Hematopoietic multipotent progenitor cell (in vitro differentiated cells): Measurements from ENCODE around the gene EAF1. TPM values are rescaled to one million over a fixed set of nuclear protein-coding genes. Genes with fewer than 3 reads are reported as not detected.
"Not testable (repeated sequence)": the region's sequence is repeated elsewhere in the genome, so short reads cannot be mapped to it uniquely, and the experiment has no call there.

Experiments used
- DNase-seq, 3 donors: peaks; one replicate each; pipeline ENCODE4 v3.0.0-alpha.2; 2011 to 2015; ENCODE audit warnings: low read depth in 2 of 3, low spot score in 2 of 3
- total RNA-seq: library from RNA; depleted of rRNA; stranded (reverse); fragments of >200 nt; gene quantifications from one replicate; pipeline ENCODE4 v1.2.3, GENCODE V29; 2012

EAF1 gene
- 27.5 TPM for total RNA-seq

DNA sequence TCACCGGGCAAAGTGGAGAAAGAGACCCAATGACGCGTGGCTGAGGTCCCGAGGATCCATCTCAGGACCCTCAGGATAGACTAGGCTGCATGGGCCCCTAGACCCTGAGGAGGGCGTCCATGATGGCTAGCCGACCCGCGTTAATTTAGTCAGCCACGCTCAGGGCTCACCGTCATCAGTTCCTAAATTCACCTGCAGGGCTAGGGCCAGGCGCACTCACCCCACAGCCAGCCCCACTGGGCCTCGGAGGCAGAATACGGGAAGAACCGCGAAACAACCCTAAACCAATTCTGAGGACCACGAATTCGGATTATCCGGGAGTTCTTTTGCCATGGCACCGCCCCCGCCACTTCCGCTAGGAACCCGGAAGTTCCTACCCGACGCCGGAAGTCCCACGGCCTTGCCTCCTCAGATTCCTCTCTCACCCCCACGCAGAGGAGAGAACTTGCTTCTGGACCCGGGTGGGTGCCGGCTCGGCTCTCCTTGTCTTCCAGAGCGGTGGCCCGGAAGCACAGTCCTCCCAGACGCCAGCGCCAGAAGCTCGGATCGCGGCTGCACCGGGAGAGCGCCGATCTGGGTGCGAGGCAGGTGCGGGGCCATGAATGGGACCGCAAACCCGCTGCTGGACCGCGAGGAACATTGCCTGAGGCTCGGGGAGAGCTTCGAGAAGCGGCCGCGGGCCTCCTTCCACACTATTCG lies at the start of gene EAF1, which contains the start of gene METTL6:
TSS of gene EAF1 (plus strand) at position 417 of the 699 bp plus-strand sequence. CDS start at position 599, 182 bp downstream.
TSS of gene METTL6 (minus strand) at position 363 of the 699 bp plus-strand sequence. CDS start 1,033 bp downstream, outside the sequence.
- DNase-seq = peak; percentile 61 to 86 (median 85)

DNA sequence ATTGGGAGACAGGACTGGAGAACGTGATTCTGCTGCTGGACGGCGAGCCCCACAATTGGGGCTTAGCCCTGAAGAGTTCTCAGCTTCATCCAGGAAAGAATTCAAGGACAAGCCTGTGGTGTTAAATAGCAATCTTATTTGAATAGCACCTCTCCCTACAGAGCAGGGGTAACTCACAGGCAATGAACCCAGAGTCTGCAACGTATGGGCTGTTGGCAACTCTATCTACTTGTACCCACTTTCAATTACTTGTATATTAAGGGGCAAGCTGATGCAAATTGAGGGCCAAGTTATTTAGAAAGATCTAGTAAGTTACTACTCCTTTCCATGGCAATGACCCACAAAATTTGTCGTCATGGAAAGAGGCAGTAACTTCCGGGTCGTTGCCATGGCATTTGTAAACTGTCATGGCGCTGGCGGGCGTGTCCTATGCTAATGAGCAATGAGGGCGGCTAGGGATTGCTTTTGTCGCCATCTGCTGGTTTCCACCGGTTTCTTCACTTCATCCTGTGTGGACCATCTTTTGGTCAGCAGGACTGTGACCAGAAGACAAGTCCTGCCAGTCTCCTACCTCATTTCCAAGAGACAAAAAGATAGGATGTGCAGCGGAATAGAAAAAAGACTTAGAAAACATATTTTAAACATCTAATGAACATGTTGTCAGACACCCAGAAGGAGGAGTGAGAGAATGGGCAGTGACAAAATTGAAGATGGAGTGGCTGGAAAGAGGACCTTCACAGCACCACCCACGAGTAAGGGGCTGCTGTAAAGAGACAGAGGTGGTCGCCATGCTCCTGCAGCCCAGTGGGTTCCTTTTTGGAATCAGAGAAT lies 49.2 kb upstream of the EAF1 start:
- DNase-seq = peak; percentile 82 to 98 (median 94)

DNA sequence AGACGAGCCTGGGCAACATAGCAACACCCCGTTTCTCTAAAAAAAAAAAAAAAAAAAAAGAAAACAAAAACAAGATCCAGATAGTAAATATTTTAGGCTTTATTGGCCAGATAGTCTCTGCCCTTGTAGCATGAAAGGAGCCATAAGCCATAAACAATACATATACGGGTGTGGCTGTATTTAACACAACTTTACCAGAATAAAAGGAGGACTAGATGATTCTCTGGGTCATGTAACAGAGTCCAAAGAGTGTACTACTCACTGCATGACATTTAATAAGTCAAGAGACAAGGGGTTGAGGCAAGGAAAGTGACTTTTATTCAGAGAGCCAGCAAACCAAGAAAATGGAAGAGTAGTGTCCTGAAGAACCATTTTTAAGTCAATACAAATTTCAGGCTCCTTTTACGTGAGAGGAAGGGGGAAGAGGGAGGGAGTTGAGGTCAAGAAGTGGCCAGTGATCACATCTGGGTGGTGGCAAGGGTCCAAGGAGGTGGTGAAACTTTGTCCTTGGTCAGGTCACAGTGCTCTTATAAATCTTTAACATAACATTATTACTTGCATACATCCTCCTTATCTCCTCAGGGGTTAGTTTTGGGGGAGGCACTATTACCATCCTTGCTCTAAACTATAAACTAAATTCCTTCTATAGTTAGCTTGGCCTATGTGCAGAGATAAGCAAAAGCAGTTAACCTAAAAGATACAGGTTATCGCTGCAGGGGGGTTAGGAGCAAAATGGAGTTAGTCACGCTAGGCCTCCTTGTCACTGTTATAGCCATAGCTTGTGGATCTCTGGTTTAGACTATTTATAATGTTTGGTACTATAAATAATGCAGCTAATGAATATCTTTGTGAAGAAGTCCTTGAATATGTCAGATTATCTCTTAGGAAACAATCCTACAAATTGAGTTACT lies 46.2 kb upstream of the EAF1 start:
- no peak for DNase-seq

DNA sequence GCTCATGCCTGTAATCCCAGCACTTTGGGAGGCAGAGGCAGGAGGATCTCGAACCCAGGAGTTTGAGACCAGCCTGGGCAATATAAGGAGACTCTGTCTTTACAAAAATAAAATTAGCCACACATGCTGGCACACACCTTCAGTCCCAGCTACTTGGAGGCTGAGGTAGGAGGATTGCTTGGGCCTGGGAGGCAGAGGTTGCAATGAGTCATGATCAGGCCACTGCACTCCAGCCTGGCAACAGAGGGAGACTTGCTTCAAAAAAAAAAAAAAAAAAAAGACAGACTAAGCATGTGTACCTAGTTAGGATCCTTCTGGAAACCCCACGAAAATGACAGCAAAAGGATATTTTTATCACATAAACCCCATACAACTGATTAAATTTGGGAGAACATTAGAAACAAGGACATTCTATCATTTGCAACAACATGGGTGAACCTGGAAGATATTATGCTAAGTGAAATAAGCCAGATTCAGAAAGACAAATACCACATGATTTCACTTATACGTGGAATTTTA lies 44.9 kb upstream of the EAF1 start:
- no peak for DNase-seq

DNA sequence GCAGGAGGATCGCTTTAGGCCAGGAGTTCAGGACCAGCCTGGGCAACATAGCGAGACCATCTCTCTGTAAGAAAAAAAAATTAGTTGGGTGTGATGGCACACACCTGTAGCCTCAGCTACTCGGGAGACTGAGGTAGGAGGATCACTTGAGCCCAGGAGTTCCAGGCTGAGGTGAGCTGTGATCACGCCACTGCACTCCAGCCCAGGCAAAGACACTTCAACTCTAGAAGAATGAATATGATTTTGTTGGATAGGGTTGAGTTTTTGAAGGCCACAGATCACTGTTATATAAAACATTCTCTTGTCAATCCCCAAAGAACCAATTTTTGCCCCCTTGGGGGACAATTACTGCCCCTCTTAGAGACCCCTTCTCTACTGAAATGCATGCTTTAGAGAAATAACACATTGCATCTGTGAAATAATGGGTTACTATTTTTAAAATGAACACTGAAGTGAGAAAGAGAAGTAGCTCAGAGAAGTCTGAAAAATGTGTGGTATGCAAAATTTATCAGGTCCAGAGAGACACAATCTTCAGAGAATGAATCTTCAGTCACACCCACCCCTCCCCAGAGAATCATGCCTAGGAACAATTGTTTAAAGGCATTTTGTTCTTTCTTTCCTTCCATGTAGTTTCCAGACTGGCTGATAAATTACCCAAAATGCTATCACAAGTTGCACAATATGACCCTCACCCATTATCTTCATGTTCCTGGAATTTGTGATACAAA lies 42.7 kb upstream of the EAF1 start:
- DNase-seq = no peak

DNA sequence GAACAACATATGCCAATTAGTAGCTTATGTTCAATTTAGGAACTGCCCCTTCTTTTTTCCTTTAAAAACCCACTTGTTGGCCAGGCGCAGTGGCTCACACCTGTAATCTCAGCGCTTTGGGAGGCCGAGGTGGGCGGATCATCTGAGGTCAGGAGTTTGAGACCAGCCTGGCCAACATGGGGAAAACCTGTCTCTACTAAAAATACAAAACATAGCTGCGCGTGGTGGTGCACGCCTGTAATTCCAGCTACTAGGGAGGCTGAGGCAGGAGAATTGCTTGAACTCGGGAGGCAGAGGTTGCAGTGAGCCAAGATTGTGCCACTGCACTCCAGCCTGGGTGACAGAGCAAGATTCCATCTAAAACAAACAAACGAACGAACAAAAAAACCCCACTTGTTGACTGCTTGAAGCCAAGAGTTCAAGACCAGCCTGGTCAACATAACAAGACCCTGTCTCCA lies 42.1 kb upstream of the EAF1 start:
- DNase-seq = not testable (repeated sequence)

DNA sequence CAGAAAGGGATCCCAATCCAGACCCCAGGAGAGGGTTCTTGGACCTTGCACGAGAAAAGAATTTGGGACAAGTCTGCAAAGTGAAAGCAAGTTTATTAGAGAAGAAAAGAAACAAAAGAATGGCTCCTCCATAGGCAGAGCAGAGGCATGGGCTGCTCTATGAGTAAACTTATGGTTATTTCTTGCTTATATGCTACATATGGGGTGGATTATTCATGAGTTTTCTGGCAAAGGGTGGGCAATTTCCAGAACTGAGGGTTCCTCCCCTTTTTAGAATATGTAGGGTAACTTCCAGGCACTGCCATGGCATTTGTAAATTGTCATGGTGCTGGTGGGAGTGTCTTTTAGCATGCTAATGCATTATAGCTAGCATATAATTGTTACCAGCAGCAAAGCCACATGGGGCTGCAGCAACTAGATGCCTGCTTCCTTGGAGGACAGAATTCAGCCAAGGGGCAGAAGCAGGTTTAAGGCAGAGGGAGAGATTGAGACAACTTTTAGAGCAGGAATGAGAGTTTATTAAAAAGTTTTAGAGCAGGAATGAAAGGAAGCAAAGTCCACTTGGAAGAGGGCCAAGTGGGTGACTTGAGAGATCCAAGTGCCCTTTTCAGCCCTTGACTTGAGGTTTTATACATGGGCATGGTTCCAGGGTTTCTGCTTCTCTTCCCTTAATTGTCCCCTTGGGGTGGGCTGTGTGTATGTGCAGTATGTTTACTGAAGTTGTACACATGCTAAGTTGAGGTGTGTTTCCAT lies 41.3 kb upstream of the EAF1 start:
- DNase-seq = no peak

DNA sequence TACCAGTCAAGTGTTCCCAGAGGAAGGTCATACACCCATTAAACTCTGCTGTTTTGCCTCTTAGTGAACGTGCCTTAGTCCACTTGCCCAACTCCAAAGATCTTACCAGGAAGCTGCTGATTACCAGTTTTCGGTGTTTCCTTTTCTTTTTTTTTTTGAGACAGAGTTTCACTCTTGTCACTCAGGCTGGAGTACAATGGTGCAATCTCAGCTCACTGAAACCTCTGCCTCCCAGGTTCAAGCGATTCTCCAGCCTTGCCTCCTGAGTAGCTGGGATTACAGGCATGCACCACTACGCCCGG lies 40.8 kb upstream of the EAF1 start:
- not testable (repeated sequence) for DNase-seq

DNA sequence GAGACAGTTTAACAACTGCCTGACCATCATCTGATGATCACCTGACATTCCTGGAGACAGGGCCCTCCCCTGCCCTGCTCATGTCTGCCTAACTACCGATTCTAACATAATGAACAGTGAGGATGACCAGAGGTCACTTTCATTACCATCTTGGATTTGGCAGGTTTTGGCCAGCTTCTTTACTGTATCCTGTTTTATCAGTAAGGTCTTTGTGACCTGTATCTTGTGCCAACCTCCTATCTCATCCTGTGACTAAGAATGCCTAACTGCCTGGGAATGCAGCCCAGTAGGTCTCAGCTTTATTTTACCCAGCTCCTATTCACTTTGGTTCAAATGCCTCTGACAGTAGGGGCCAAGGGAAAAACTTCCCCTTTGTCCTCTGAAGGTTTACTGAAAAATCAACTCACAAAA lies 40.2 kb upstream of the EAF1 start:
- DNase-seq = no peak

DNA sequence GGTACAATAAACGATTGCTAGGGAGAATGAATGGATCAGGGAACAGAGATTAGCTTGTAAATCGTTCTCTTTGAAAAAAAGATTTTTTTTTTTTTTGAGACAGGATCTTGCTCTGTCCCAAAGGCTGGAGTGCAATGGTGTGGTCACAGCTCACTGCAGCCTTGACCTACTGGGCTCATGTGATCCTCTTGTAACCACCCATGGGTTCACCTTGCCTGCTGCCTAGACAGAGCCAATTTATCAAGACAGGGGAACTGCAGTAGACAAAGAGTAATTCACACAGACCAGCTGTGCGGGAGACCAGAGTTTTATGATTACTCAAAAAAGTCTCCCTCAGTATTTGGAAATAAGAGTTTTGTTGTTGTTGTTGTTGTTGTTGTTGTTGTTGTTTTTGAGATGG lies 39.7 kb upstream of the EAF1 start:
- no peak for DNase-seq

DNA sequence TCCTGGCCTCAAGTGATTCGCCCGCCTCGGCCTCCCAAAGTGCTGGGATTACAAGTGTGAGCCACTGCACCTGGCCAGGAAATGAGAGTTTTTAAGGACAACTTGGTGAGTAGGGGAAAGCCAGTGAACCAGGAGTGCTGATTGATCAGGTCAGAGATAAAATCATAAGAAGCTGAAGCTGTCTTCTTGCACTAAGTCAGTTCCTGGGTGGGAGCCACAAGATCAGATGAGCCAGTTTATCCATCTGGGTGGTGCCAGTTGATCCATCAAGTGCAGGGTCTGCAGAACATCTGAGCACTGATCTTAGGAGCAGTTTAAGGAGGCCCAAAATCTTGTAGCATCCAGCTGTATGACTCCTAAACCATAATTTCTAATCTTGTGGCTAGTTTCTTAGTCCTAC lies 39.1 kb upstream of the EAF1 start:
- DNase-seq = not testable (repeated sequence)

DNA sequence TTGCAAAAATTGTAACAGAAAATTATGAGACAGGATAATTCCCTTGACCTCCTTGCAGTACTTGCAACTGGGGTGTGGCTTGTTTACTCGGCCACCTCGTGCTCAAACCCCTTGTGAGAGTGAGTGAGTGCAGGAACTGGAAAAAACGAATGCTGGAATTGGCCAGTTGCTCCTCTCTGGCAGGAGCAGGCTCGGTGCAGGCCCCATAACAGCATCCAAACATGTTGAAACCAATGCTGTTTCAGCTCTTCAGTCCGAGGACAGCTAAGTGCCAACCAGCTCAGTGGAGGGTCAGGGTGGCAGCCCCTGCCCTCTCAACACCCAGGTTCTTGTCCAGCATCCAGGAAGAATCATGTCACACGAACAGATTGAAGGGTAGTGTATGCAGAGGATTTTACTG lies 36.9 kb upstream of the EAF1 start:
- no peak for DNase-seq

DNA sequence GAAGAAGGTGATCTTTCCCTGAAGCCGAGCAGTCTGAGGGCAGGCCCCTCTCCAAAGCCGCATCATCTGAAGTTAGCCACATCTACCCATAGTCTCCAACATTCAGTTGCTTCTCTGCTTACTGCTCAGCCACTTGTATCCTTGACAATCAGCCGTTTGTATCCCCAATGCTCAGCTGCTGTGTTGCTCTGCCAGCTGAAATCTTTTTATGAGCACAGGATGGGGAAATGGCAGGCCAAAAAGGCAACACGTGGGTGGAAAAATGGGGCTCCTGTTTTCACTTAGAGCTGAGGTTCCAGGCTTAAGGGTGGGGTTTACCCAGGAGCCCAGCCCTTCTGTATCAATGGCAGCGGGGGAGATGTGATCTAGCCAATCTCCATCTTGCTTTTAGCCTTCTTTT lies 36.4 kb upstream of the EAF1 start:
- DNase-seq = no peak

DNA sequence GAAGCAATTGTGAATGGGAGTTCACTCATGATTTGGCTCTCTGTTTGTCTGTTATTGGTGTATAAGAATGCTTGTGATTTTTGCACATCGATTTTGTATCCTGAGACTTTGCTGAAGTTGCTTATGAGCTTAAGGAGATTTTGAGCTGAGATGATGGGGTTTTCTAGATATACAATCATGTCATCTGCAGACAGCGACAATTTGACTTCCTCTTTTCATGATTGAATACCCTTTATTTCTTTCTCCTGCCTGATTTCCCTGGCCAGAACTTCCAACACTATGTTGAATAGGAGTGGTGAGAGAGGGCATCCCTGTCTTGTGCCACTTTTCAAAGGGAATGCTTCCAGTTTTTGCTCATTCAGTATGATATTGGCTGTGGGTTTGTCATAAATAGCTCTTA lies 34.1 kb upstream of the EAF1 start:
- DNase-seq = not testable (repeated sequence)

DNA sequence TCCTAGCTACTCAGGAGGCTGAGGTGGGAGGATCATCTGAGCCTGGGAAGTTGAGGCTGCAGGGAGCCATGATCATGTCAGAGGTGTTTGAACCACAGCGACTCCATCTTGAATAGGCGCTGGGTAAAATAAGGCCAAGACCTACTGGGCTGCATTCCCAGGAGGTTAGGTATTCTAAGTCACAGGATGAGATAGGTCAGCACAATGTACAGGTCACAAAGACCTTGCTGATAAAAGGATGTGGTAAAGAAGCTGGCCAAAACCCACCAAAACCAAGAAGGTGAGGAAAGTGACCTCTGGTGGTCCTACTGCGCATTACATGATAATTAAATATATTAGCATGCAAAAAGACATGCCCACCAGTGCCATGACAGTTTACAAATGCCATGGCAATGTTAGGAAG lies 28.7 kb upstream of the EAF1 start:
- peak in 2 of 3 donors; percentile 29 to 60 for DNase-seq

DNA sequence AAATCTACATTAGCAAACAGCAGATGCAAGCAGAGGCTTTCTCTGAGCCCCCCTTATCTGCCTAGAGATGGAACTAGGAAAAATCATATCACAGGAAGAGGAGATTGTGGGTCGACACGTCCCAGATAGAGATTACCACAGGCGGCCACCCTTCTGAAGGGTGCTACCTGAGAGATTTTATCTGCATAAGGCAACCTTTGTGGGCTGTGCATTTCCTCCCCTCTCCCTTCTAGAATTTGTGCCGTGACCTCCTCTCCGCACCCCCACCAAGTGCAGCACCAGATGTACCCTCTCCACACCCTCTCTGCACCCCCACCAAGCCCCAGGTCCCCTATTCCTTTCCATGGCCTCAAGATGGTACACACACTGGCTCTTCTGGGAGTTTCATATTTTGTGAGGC lies 27.4 kb upstream of the EAF1 start:
- no peak for DNase-seq

DNA sequence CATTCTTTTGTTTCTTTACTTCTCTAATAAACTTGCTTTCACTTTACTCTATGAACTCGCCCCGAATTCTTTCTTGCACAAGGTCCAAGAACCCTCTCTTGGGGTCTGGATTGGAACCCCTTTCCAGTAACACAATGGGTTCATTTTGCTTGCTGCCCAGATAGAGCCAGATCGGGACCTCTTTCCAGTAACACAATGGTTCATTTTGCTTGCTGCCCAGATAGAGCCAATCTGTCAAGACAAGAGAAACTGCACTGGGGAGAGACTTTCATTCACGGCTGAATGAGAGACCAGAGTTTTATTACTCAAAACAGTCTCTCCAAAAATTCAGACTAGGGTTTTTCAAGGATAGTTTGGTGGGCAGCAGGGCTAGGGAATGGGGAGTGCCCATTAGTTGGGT lies 25.5 kb upstream of the EAF1 start:
- no peak for DNase-seq

DNA sequence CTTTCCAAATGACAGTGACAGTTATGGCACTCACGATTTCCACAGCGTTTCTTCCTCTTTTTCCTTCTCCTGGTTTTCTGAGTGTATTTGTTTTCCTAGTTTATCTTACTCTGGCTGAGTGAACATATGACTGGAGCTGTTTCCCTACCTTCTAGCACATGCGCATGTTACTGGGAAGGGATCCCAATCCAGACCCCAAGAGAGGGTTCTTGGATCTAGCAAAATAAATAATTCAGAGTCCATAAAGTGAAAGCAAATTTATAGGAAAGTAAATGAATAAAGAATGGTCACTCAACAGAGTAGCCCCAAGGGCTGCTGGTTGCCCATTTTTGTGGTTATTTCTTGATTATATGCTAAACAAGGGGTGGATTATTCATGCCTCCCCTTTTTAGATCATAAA lies 23.9 kb upstream of the EAF1 start:
- DNase-seq = no peak

DNA sequence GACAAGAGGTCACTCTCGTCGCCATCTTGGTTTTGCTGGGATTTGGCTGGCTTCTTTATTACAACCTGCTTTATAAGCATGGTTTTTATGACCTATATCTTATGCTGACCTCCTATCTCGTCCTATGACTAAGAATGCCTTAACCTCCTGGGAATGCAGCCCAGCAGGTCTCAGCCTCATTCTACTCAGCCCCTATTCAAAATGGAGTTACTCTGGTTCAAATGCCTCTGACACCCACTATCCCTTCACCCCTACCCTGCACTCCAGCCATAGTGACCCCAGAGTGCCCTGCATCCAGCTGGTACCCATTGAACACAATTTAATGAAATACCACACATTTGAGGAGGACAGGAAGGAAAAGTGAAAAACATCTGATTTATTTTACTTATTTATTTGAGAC lies 23.4 kb upstream of the EAF1 start:
- DNase-seq = no peak
